ENCODE results near the gene PPP1R15A. TPM values are rescaled to one million over a fixed set of nuclear protein-coding genes. Genes with fewer than 3 reads are reported as not detected.
A peak's percentile ranks its signal among the peaks of the same experiment; 100 is the strongest.

PPP1R15A gene
- total and polyA plus RNA-seq, 2 of the 8 experiments (the other 6 are each of a cell fraction or from before 2014, with no cell fraction given) = 4.1 to 14.0 TPM

DNA sequence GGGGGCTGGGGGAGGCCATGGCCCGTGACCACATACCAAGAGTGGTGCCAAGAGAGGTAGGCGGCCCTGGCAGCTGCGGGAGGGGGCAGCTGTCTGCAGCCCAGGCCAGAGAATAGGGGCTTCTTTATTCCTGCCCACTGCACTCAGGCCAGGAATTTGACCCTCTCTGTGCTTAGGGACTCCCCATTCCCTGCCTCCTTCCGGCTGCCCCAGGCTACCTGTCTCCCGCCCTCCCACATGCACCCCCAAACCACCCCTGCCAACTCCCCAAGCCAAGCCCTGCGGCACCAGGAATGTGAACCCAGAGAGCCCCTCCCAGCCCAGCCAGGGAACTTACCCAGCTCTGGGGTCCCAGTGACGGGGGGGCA, 4.5 kb upstream of the PPP1R15A start:
- Histone ChIP-seq H2BK120ac (replicated peaks; ENCODE audit: low read depth, low read length) (no peak overlapping the region), H3K27ac (ENCODE audit: low read depth, low read length) (no peak overlapping the region), H4K5ac (ENCODE audit: insufficient read length, low read depth, low read length) (no peak overlapping the region), H3K79me2 (ENCODE audit: control insufficient read depth in 1 of 2, insufficient read depth in 2 of 2, low read length in 2 of 2) (peaks cover 0 to 4% of the 10 kb centered on the region in 2 experiments; a peak in 2 of 4 replicates), H3K18ac (ENCODE audit: extremely low read depth, low read length) (peak overlapping the region; percentile 83; the same call in 1 of the 2 replicates), H3K56ac (replicated peaks; ENCODE audit: insufficient read length, low read depth, low read length) (no peak overlapping the region), H3K36me3 (ENCODE audit: control insufficient read depth in 2 of 4, insufficient read depth in 4 of 4, low read length in 3 of 4) (no peaks in the 10 kb centered on the region; a peak in 1 of 8 replicates), H4K20me1 (replicated peaks in 1 of 2; ENCODE audit: control insufficient read depth in 1 of 2, insufficient read depth in 2 of 2, low read length in 2 of 2) (no peaks in the 10 kb centered on the region), H3K9me3 (ENCODE audit: insufficient read depth in 2 of 2, low read depth in 1 of 2, low read length in 1 of 2) (no peaks in the 10 kb centered on the region), H3K14ac (ENCODE audit: insufficient read length) (no peak overlapping the region), H3K79me1 (ENCODE audit: low read depth, low read length) (no peaks in the 10 kb centered on the region), H3K27me3 (replicated peaks in 1 of 4; ENCODE audit: control insufficient read depth in 3 of 4, extremely low read depth in 1 of 4, insufficient read depth in 3 of 4, low read length in 3 of 4) (no peaks in the 10 kb centered on the region), H3K4me3 (ENCODE audit: extremely low read depth in 1 of 4, insufficient read depth in 2 of 4, low read depth in 3 of 4, low read length in 4 of 4) (peak overlapping the region; percentile 4 to 46 (median 18); a peak in 3 of 8 replicates), H2BK20ac (ENCODE audit: low read length) (peak overlapping the region; percentile 90; the same call in 1 of the 2 replicates), H3K4me2 (ENCODE audit: insufficient read depth in 1 of 2, low read depth in 2 of 2, low read length in 2 of 2) (peak overlapping the region; percentile 50 to 88), H3K23ac (ENCODE audit: insufficient read length) (no peak overlapping the region), H3K4ac (replicated peaks; ENCODE audit: insufficient read length, low read depth, low read length) (no peak overlapping the region), H2AFZ (ENCODE audit: low read length) (0 out of 2 replicates have a peak overlapping the region, but pooled peaks have one; percentile 81), H2BK5ac (ENCODE audit: low read depth, low read length) (peak overlapping the region; percentile 78; the same call in 1 of the 2 replicates), H3K23me2 (ENCODE audit: low read depth, low read length) (peaks cover 8% of the 10 kb centered on the region), H2BK12ac (ENCODE audit: low read depth, low read length) (peak overlapping the region; percentile 97), H4K8ac (ENCODE audit: extremely low read depth, insufficient read depth, low read length) (no peak overlapping the region), H3K9ac (replicated peaks in 1 of 4; ENCODE audit: extremely low read depth in 1 of 4, low read depth in 3 of 4, low read length in 3 of 4) (peak overlapping the region in 2 of 4 experiments; percentile 14 to 25; a peak in 2 of 7 replicates), H4K91ac (replicated peaks; ENCODE audit: insufficient read length, low read length) (peak overlapping the region; percentile 84), H3K4me1 (replicated peaks in 1 of 4; ENCODE audit: control insufficient read depth in 3 of 4, insufficient read depth in 4 of 4, low read length in 3 of 4) (peaks cover 0 to 16% (median 10%) of the 10 kb centered on the region in 4 experiments; a peak in 6 of 7 replicates), H2AK5ac (ENCODE audit: low read depth, low read length) (no peak overlapping the region), H2BK15ac (ENCODE audit: low read length) (peak overlapping the region; percentile 29; the same call in 1 of the 2 replicates)
- no peak for FAIRE-seq
- no peak for DNase-seq (ENCODE audit: low read depth in 1 of 2, low spot score in 2 of 2)
- ChIA-PET CTCF (ENCODE audit: partially characterized antibody) (interaction anchor here (1.0 to 2.9 kb wide), 3 partner anchors 21 to 80 kb away, joined by 3 to 9 read pairs (median 7); no protein-coding TSS in a partner anchor), POLR2A (ENCODE audit: partially characterized antibody) (interaction anchor here (1.3 to 2.6 kb wide), 4 partner anchors 8 to 98 kb away, joined by 3 to 12 read pairs (median 7); partner anchors contain the start of gene FTL)
- WGBS, 2 experiments (ENCODE audit: extremely low coverage in 1 of 2, insufficient coverage in 1 of 2, insufficient read length in 1 of 2, insufficient replicate concordance in 2 of 2, low coverage in 1 of 2, low lambda C conversion rate in 2 of 2, missing lambda C conversion rate in 1 of 2) = 67% methylated on average over 7 of the region's 7 CpGs; no CpG with 5 or more reads in 1 of the 2 experiments
- no peak for TF ChIP-seq GTF2F1 (IDR thresholded peaks at IDR 0.05; ENCODE audit: borderline replicate concordance, low read depth, low read length)
- no peak for TF ChIP-seq CREB1 (IDR thresholded peaks at IDR 0.05)
- no peak for TF ChIP-seq MAFK (IDR thresholded peaks at IDR 0.05; ENCODE audit: low read depth, low read length)
- no peak for TF ChIP-seq EGR1 (IDR thresholded peaks at IDR 0.05; ENCODE audit: borderline replicate concordance, low read depth, low read length)
- no peak for TF ChIP-seq RNF2 (IDR thresholded peaks at IDR 0.05; ENCODE audit: borderline replicate concordance, low read depth, low read length, missing control alignments, poor library complexity, severe bottlenecking)
- no peak for TF ChIP-seq CBX8 (IDR thresholded peaks at IDR 0.05; ENCODE audit: borderline replicate concordance, low read depth, low read length)
- TF ChIP-seq GABPA (IDR thresholded peaks at IDR 0.05; ENCODE audit: borderline replicate concordance, insufficient read depth, low read length) = no peak
- no peak for TF ChIP-seq HDAC6 (IDR thresholded peaks at IDR 0.05; ENCODE audit: low read depth, low read length)
- TF ChIP-seq BACH1 (IDR thresholded peaks at IDR 0.05; ENCODE audit: low read length) = no peak
- no peak for TF ChIP-seq SP2 (IDR thresholded peaks at IDR 0.05; ENCODE audit: low read length)
- TF ChIP-seq BCL11A (IDR thresholded peaks at IDR 0.05; ENCODE audit: low read depth in 2 of 2, low read length in 2 of 2) = no peak
- TF ChIP-seq, protein P1, sequence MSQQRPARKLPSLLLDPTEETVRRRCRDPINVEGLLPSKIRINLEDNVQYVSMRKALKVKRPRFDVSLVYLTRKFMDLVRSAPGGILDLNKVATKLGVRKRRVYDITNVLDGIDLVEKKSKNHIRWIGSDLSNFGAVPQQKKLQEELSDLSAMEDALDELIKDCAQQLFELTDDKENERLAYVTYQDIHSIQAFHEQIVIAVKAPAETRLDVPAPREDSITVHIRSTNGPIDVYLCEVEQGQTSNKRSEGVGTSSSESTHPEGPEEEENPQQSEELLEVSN (IDR thresholded peaks at IDR 0.05) = no peak

Data from H1 (cell line).